GM19099 (cell line): ENCODE measurements around the gene ETV3.

Source experiments
- POLR2A ChIP-seq: IDR thresholded peaks from 3 replicates; pipeline ENCODE4 v1.6.1; 2011; ENCODE audit warnings: low read depth; ENCODE audit not compliant: insufficient read length; ENCODE audit errors: extremely low read depth

The ETV3 gene

GRCh38 chr1:157138220-157139051 lies at the start of gene ETV3:
Gene ETV3, minus strand, starts transcription at chr1:157138395. Its CDS starts 2,043 bp downstream, at chr1:157136352.
- peak; percentile 88 for TF ChIP-seq POLR2A

- no peak for TF ChIP-seq POLR2A
Observed at GRCh38 chr1:157186281-157186992, 48.2 kb upstream of the ETV3 start.

DNA sequence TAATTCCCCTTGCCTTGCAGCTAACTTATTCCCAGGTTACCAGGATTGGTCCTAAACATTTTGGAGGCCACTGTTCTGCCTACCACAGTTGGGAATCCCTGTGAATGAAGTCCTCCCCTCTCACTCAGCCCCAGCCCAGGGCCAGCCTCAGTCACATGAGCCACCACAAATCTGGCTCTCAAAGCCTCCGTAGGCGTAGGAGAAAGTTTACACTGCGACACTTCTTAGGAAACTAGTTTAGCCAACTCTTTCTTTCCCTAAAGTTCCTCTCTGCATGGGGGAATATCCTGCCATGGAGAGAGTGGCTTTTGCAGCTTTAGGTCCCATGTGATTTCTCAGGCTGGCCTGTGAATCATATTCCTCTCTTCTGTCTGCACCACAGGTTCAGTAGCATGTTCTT lies 45.7 kb upstream of the ETV3 start:
- TF ChIP-seq POLR2A = no peak

DNA sequence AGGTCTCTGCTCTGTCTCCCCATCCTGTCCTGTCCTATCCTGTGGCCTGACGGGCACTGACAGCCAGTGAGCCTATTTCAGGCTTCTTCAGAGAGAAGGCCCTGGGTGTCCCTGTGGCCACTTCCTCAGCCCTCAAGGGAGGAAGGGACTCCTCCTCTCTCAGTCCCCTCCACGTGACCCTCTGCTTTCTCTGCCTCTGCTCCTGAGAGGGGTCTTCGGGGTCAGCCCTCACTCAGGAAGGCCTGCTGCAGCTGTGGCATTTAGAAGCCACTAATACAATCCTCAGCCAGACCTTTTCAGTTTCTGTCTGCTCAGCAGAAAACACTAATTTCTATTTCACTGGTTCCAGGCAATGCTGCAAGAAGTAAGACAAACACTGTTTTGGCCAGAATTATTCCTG lies 43.6 kb upstream of the ETV3 start:
- TF ChIP-seq POLR2A = no peak

GRCh38 chr1:157181258-157181657 lies 43.1 kb upstream of the ETV3 start:
- no peak for TF ChIP-seq POLR2A

DNA sequence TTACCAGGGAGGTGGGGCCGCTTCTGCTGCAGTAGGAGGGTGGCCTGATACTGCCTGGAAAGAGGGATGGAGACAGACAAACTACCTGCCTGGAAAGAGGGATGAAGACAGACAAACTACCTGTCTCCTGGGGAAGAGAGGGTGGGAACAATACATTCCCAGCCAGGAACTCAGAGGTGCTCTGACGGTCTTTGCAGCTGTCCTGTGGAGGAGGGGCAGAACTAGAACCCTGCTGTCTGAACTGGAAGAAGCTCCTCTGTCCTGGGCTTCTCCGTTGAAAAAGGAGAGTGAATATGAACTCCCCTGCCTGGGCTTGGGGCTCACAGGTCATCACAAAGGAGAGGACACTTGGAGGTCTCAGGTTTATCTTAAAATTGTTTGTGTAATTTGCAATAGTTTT lies 40.3 kb upstream of the ETV3 start:
- TF ChIP-seq POLR2A = no peak

GRCh38 chr1:157177733-157178394 lies 39.7 kb upstream of the ETV3 start:
- no peak for TF ChIP-seq POLR2A

DNA sequence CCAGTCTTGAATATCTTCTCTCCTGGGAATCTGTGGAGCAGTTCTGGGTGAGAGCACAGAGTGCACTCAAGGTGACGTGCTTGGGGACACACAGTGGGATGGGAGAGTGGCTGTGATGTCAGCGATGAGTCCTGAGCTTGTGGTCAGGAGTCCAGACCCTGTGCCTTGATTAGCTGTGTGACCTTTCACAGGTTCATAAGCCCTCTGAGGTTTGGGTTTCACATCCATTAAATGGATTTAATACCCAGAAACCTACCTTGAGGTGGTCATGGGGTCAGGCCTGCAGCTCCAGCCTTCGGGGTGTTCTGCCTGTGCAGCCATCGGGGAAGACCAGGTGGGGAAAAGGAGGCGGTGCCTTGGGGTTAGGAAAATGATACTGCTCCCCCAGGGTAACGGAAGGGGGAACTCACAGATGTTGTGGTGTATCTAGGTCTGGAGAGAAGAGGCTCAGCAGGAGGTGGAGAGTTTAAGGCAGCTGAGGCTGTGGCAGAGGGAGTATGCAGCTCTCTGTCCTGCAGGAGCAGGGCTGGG lies 38.5 kb upstream of the ETV3 start:
- no peak for TF ChIP-seq POLR2A

- no peak for TF ChIP-seq POLR2A
Observed at GRCh38 chr1:157176016-157176415, 37.8 kb upstream of the ETV3 start.

GRCh38 chr1:157173900-157174410 lies 35.8 kb upstream of the ETV3 start:
- TF ChIP-seq POLR2A = no peak

GRCh38 chr1:157170677-157171515 lies 32.7 kb upstream of the ETV3 start:
- no peak for TF ChIP-seq POLR2A

- no peak for TF ChIP-seq POLR2A
Observed at GRCh38 chr1:157168015-157168414, 29.8 kb upstream of the ETV3 start.

- no peak for TF ChIP-seq POLR2A
Observed at GRCh38 chr1:157167437-157167836, 29.2 kb upstream of the ETV3 start.

DNA sequence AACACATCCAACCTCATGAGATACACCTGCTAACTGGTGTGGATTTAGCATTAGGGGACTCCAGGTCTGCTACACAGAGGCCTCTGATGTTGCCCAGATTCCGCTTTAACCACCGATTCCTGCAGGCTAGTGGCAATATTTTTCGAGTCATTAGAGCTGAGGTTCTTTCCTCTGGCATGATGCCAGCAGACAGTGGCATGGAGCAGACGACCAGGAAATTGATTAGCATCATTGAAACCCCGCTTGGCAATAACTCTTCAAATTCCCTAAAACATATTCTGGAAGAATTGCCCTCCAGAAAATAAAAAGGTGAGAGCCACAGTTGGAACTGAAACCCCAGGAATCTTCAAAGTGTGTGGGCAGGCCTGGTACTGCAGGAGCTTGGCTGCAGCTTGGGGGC lies 28.4 kb upstream of the ETV3 start:
- TF ChIP-seq POLR2A = no peak

DNA sequence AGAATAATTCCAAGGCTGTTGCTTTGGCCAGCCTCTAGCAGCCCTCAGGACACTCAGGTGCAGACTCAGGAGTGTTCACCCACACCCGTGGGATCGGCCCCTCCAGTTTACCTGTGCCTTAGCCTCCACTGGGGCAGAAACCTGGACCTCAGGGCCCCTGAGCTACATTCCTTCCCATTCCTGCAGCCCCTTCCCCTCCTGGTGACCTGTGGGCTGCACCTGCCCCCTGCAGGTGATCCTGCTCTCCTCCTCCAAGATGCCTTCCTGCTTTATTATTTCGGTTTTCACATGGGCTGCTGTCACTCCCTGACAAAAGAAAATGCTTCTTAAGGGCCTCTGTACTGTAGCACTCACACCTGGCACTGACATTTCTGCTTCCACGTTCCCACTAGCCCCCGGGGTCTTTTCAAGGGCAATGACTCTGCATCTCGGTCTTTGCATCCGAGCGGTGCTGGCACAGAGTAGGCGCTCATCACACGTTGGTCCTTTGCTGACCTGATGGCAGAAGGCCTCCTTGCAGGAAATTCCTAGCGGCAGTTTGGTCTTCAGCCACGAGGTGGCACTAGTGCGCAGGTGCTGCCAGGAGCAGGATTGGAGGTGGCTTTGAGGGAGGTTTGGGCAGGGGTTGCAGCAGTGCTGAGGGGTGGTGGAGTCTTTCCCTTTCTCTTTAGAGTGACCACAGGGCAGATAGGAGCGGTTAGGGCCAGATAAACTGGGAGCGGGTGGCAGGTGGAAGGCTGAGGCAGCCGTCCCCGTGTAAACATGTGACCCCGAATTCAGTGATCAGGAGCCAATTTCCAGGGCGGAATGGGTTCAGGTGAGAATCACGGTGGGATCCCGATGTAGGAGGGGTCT lies 25.3 kb upstream of the ETV3 start:
- TF ChIP-seq POLR2A = no peak
